ENCODE results near the gene SIPA1. TPM values are rescaled to one million over a fixed set of nuclear protein-coding genes. Genes with fewer than 3 reads are reported as not detected.

The SIPA1 gene
- total RNA-seq, 1 experiment from 2014 or later: 105 TPM

DNA sequence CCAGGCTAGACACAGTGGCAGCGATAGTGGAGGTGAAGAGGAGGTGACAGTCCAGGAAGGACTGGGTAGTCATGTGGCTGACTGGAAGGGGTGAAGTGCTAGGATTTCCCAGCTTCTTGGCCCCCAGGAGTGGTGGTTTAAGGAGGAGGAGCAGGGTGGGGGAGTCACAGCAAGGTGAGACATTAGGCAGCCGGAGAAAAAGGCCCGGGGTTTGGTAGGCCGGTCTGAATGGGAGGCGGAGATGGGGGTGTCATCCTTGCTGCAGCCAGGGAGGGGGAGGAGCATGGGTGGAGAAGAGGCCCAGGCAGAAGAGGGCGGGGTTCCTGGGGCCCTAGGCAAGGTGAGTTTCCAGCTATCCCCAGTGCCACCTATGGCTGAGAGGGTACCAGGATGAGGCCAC lies 6.1 kb downstream of the SIPA1 start:
- ChIA-PET RAD21 (ENCODE audit: low non-redundant PET in 1 of 2, low total read pairs in 2 of 2, uncharacterized antibody in 2 of 2, unreplicated experiment in 2 of 2) (interaction anchor here in 1 of 2 experiments (0.7 kb wide), 1 partner anchor 347 kb away, joined by 3 read pairs; no protein-coding TSS in a partner anchor), CTCF (no interaction called here), POLR2A (interaction anchor here (0.9 kb wide), 1 partner anchor 29 kb away, joined by 3 read pairs; the partner anchor contains the start of gene PCNX3)
- Histone ChIP-seq H4K20me1 (ENCODE audit: insufficient read depth) (no peaks in the 10 kb centered on the region), H3K9me3 (ENCODE audit: control insufficient read depth in 1 of 2, insufficient read depth in 1 of 2, low read depth in 1 of 2, low read length in 2 of 2) (no peaks in the 10 kb centered on the region), H3K4me1 (ENCODE audit: control insufficient read depth in 1 of 2, insufficient read depth in 2 of 2, low read length in 2 of 2) (peaks cover 35 to 66% of the 10 kb centered on the region in 2 experiments), H3K36me3 (ENCODE audit: control insufficient read depth in 1 of 2, insufficient read depth in 2 of 2, low read length in 2 of 2) (peaks cover 0 to 7% of the 10 kb centered on the region in 2 experiments; a peak in 1 of 4 replicates), H3K79me2 (ENCODE audit: insufficient read depth, low read length) (peaks cover 4% of the 10 kb centered on the region; the same call in 1 of the 2 replicates), H3K9me2 (ENCODE audit: insufficient read depth) (no peaks in the 10 kb centered on the region), H2AFZ (ENCODE audit: low read depth, low read length, poor library complexity, severe bottlenecking) (no peak overlapping the region), H3K27me3 (ENCODE audit: insufficient read depth, low read length) (no peaks in the 10 kb centered on the region), H3K4me2 (ENCODE audit: low read length) (peak overlapping the region; percentile 47), H3K27ac (ENCODE audit: low read depth, low read length) (peak overlapping the region; percentile 46; the same call in 1 of the 2 replicates), H3K9ac (ENCODE audit: low read length) (0 out of 2 replicates have a peak overlapping the region, but pooled peaks have one; percentile 5), H3K4me3 (replicated peaks in 1 of 2; ENCODE audit: low read depth in 1 of 2, low read length in 2 of 2) (no peak overlapping the region)
- intact Hi-C loops (cut with micrococcal nuclease): no loop called here
- DNase-seq (ENCODE audit: low read depth, low spot score) (no peak), ATAC-seq (peak; percentile 58)
- TF ChIP-seq EZH2 (IDR thresholded peaks at IDR 0.05): no peak
- BruUV-seq (replicated peaks): no TSS peak

- CTCF ChIA-PET: no interaction called here
Observed at GRCh38 chr11:65644837-65645236, 6.9 kb downstream of the SIPA1 start.

More at GRCh38 chr11:65644837-65645236, 6.9 kb downstream of the SIPA1 start:
- H3K27ac ChIP-seq (ENCODE audit: low read depth, low read length): peak overlapping the region; percentile 24; the same call in 1 of the 2 replicates
- no peaks in the 10 kb centered on the region for H3K9me3 ChIP-seq (ENCODE audit: control insufficient read depth in 1 of 2, insufficient read depth in 1 of 2, low read depth in 1 of 2, low read length in 2 of 2)
- TF ChIP-seq ELF1 (IDR thresholded peaks at IDR 0.05; ENCODE audit: borderline replicate concordance, low read depth) (no peak), RAD21 (IDR thresholded peaks at IDR 0.05; ENCODE audit: low read depth) (no peak), YY1 (IDR thresholded peaks at IDR 0.05; ENCODE audit: extremely low read depth, insufficient replicate concordance, low read depth, low read length) (no peak), TCF7L2 (IDR thresholded peaks at IDR 0.05; ENCODE audit: borderline replicate concordance, extremely low read depth, insufficient read depth, insufficient read length) (no peak), POLR2AphosphoS5 (IDR thresholded peaks at IDR 0.05; ENCODE audit: low read depth, low read length) (no peak), EZH2phosphoT487 (IDR thresholded peaks at IDR 0.05; ENCODE audit: borderline replicate concordance) (no peak), SP1 (IDR thresholded peaks at IDR 0.05; ENCODE audit: low read depth) (no peak), FOSL1 (IDR thresholded peaks at IDR 0.05; ENCODE audit: low read depth) (no peak), EGR1 (IDR thresholded peaks at IDR 0.05; ENCODE audit: low read depth) (no peak), EZH2 (IDR thresholded peaks at IDR 0.05) (no peak), POLR2A (IDR thresholded peaks at IDR 0.05; ENCODE audit: borderline replicate concordance, extremely low read depth, insufficient read depth, insufficient read length) (no peak), SRF (IDR thresholded peaks at IDR 0.05; ENCODE audit: low read depth) (no peak)
- TF ChIP-seq, protein P1, sequence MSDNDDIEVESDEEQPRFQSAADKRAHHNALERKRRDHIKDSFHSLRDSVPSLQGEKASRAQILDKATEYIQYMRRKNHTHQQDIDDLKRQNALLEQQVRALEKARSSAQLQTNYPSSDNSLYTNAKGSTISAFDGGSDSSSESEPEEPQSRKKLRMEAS (IDR thresholded peaks at IDR 0.05): no peak
- TF ChIP-seq, protein P2, sequence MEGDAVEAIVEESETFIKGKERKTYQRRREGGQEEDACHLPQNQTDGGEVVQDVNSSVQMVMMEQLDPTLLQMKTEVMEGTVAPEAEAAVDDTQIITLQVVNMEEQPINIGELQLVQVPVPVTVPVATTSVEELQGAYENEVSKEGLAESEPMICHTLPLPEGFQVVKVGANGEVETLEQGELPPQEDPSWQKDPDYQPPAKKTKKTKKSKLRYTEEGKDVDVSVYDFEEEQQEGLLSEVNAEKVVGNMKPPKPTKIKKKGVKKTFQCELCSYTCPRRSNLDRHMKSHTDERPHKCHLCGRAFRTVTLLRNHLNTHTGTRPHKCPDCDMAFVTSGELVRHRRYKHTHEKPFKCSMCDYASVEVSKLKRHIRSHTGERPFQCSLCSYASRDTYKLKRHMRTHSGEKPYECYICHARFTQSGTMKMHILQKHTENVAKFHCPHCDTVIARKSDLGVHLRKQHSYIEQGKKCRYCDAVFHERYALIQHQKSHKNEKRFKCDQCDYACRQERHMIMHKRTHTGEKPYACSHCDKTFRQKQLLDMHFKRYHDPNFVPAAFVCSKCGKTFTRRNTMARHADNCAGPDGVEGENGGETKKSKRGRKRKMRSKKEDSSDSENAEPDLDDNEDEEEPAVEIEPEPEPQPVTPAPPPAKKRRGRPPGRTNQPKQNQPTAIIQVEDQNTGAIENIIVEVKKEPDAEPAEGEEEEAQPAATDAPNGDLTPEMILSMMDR (IDR thresholded peaks at IDR 0.05 in 2 of 3, conservative IDR thresholded peaks at IDR 0.05 in 1 of 3; ENCODE audit: borderline replicate concordance in 1 of 3, insufficient read depth in 1 of 3, low read depth in 2 of 3, low read length in 2 of 3): no peak
- intact Hi-C loops (cut with micrococcal nuclease): no loop called here
- no peak overlapping the region for H3K9ac ChIP-seq (ENCODE audit: low read length)
- H4K20me1 ChIP-seq (ENCODE audit: insufficient read depth): no peaks in the 10 kb centered on the region
- ChIA-PET POLR2A (interaction anchor here (0.9 kb wide), 1 partner anchor 30 kb away, joined by 3 read pairs; the partner anchor contains the start of gene PCNX3), RAD21 (ENCODE audit: low non-redundant PET in 1 of 2, low total read pairs in 2 of 2, uncharacterized antibody in 2 of 2, unreplicated experiment in 2 of 2) (no interaction called here)
- H3K27me3 ChIP-seq (ENCODE audit: insufficient read depth, low read length): no peaks in the 10 kb centered on the region
- no peak for DNase-seq (ENCODE audit: low read depth, low spot score)
- ATAC-seq: no peak
- H3K4me1 ChIP-seq (ENCODE audit: control insufficient read depth in 1 of 2, insufficient read depth in 2 of 2, low read length in 2 of 2): peaks cover 35 to 67% of the 10 kb centered on the region in 2 experiments
- peaks cover 2% of the 10 kb centered on the region; the same call in 1 of the 2 replicates for H3K79me2 ChIP-seq (ENCODE audit: insufficient read depth, low read length)
- H3K36me3 ChIP-seq (ENCODE audit: control insufficient read depth in 1 of 2, insufficient read depth in 2 of 2, low read length in 2 of 2): peaks cover 0 to 13% of the 10 kb centered on the region in 2 experiments; a peak in 1 of 4 replicates
- no TSS peak for BruUV-seq (replicated peaks)
- H3K4me3 ChIP-seq (replicated peaks in 1 of 2; ENCODE audit: low read depth in 1 of 2, low read length in 2 of 2): no peak overlapping the region
- H3K9me2 ChIP-seq (ENCODE audit: insufficient read depth): no peaks in the 10 kb centered on the region
- no peak overlapping the region for H3K4me2 ChIP-seq (ENCODE audit: low read length)
- no peak overlapping the region for H2AFZ ChIP-seq (ENCODE audit: low read depth, low read length, poor library complexity, severe bottlenecking)

All from HCT116 (cell line).